Coronary artery (tissue), 2 donors: ENCODE measurements around the gene SMG6.

Experiments used
- DNase-seq: peaks from one replicate; pipeline ENCODE4 v3.0.0-alpha.2; 2017; ENCODE audit warnings: low spot score
- H3K27ac ChIP-seq, 2 donors: fragments of 200-600 bp; sonication (generic); one replicate each; pipeline ENCODE4 v1.5.1; 2016 to 2019
- H3K4me3 ChIP-seq: fragments of 200-600 bp; sonication (generic); 2 replicates; pipeline ENCODE4 v1.5.1; 2016; ENCODE audit warnings: mild to moderate bottlenecking, moderate library complexity
- CTCF ChIP-seq: fragments of 200-600 bp; sonication (generic); IDR thresholded peaks from one replicate; pipeline ENCODE4 v1.5.1; 2019; ENCODE audit warnings: antibody characterized with exemption

The SMG6 gene

GRCh38 chr17:2233441-2233947 is 70.1 kb downstream of the SMG6 start:
- H3K27ac ChIP-seq = peak overlapping the region; percentile 24 to 83
- no peak for TF ChIP-seq CTCF
- peak overlapping the region; percentile 30 for H3K4me3 ChIP-seq
- DNase-seq = no peak

- TF ChIP-seq CTCF = no peak
- no peak overlapping the region for H3K4me3 ChIP-seq
- DNase-seq = no peak
- peak overlapping the region in 1 of 2 donors; percentile 83 for H3K27ac ChIP-seq
Measured at GRCh38 chr17:2232244-2232638, 71.3 kb downstream of the SMG6 start.

GRCh38 chr17:2230877-2231276 is 72.7 kb downstream of the SMG6 start:
- TF ChIP-seq CTCF = no peak
- Histone ChIP-seq H3K27ac (peak overlapping the region in 1 of 2 donors; percentile 72), H3K4me3 (no peak overlapping the region)
- no peak for DNase-seq

- Histone ChIP-seq H3K4me3 (no peak overlapping the region), H3K27ac (no peak overlapping the region)
- DNase-seq = no peak
- TF ChIP-seq CTCF = no peak
Measured at GRCh38 chr17:2227025-2227699, 76.4 kb downstream of the SMG6 start.

GRCh38 chr17:2223617-2223927 is 80.0 kb downstream of the SMG6 start:
- peak overlapping the region in 1 of 2 donors; percentile 58 for H3K27ac ChIP-seq
- DNase-seq = no peak

GRCh38 chr17:2222901-2223616 is 80.5 kb downstream of the SMG6 start:
- Histone ChIP-seq H3K4me3 (no peak overlapping the region), H3K27ac (peak overlapping the region in 1 of 2 donors; percentile 58)
- DNase-seq = peak; percentile 79
- TF ChIP-seq CTCF = no peak

More at GRCh38 chr17:2223617-2223927, 80.0 kb downstream of the SMG6 start:
- no peak overlapping the region for H3K4me3 ChIP-seq
- no peak for TF ChIP-seq CTCF

GRCh38 chr17:2222301-2222700 is 81.3 kb downstream of the SMG6 start:
- DNase-seq = no peak
- Histone ChIP-seq H3K27ac (peak overlapping the region in 1 of 2 donors; percentile 58), H3K4me3 (no peak overlapping the region)
- no peak for TF ChIP-seq CTCF
